Neural progenitor cell (in vitro differentiated cells): ENCODE data around the gene ABCC6. TPM values are rescaled to one million over a fixed set of nuclear protein-coding genes. Genes with fewer than 3 reads are reported as not detected.

Experiments used
- DNase-seq: peaks from one replicate; pipeline ENCODE4 v3.0.0-alpha.2; 2016; ENCODE audit warnings: low spot score
- H2AFZ ChIP-seq: fragments of 200-600 bp; sonication (generic); replicated peaks from 2 replicates; pipeline ENCODE4 v1.6.1; 2016; ENCODE audit warnings: antibody characterized with exemption
- H3F3A ChIP-seq: fragments of 200-600 bp; sonication (generic); 2 replicates; pipeline ENCODE4 v1.6.1; 2016; ENCODE audit warnings: antibody characterized with exemption, low read depth
- H3K27ac ChIP-seq: fragments of 200-600 bp; sonication (generic); 2 replicates; pipeline ENCODE4 v1.5.1; 2016; ENCODE audit warnings: mild to moderate bottlenecking
- H3K27me3 ChIP-seq: fragments of 200-600 bp; sonication (generic); 2 replicates; pipeline ENCODE4 v1.6.1; 2016; ENCODE audit warnings: mild to moderate bottlenecking, moderate library complexity
- H3K36me3 ChIP-seq: fragments of 200-600 bp; sonication (generic); 2 replicates; pipeline ENCODE4 v1.5.1; 2016
- H3K4me1 ChIP-seq: fragments of 200-600 bp; sonication (generic); 2 replicates; pipeline ENCODE4 v1.6.1; 2016; ENCODE audit warnings: mixed run types
- H3K4me2 ChIP-seq: fragments of 200-600 bp; sonication (generic); 2 replicates; pipeline ENCODE4 v1.6.1; 2016
- H3K4me3 ChIP-seq: fragments of 200-600 bp; sonication (generic); 2 replicates; pipeline ENCODE4 v1.5.1; 2016
- H3K79me2 ChIP-seq: fragments of 200-600 bp; sonication (generic); 2 replicates; pipeline ENCODE4 v1.6.1; 2016; ENCODE audit warnings: low read depth
- H3K9ac ChIP-seq: fragments of 200-600 bp; sonication (generic); 2 replicates; pipeline ENCODE4 v1.6.1; 2016
- H3K9me3 ChIP-seq: fragments of 200-600 bp; sonication (generic); 2 replicates; pipeline ENCODE4 v1.5.1; 2016; ENCODE audit warnings: low read depth
- H4K20me1 ChIP-seq: fragments of 200-600 bp; sonication (generic); 2 replicates; pipeline ENCODE4 v1.6.1; 2016; ENCODE audit warnings: low read depth
- H3K27ac Mint-ChIP-seq: 3 replicates; pipeline ENCODE4 v1.8.0; 2021; ENCODE audit warnings: mixed read lengths
- H3K27me3 Mint-ChIP-seq: 2 replicates; pipeline ENCODE4 v1.8.0; 2022; ENCODE audit warnings: low read depth, mild to moderate bottlenecking, inconsistent platforms, moderate library complexity, mixed read lengths; ENCODE audit not compliant: insufficient read depth
- H3K36me3 Mint-ChIP-seq: 3 replicates; pipeline ENCODE4 v1.8.0; 2021; ENCODE audit warnings: mixed read lengths
- H3K4me1 Mint-ChIP-seq: 3 replicates; pipeline ENCODE4 v1.8.0; 2021; ENCODE audit warnings: mixed read lengths
- H3K4me3 Mint-ChIP-seq: 3 replicates; pipeline ENCODE4 v1.8.0; 2021; ENCODE audit warnings: mild to moderate bottlenecking, moderate library complexity, mixed read lengths
- H3K9me3 Mint-ChIP-seq: 3 replicates; pipeline ENCODE4 v1.8.0; 2020; ENCODE audit warnings: mixed read lengths
- CTCF ChIP-seq: fragments of 200-600 bp; sonication (generic); IDR thresholded peaks from 2 replicates; pipeline ENCODE4 v1.5.1; 2017; ENCODE audit warnings: antibody characterized with exemption, mild to moderate bottlenecking
- EZH2 ChIP-seq: fragments of 200-600 bp; sonication (generic); IDR thresholded peaks from 2 replicates; pipeline ENCODE4 v1.6.1; 2017; ENCODE audit warnings: antibody characterized with exemption, mild to moderate bottlenecking, moderate library complexity
- EZH2phosphoT487 ChIP-seq: fragments of 200-600 bp; sonication (generic); IDR thresholded peaks from 2 replicates; pipeline ENCODE4 v1.6.1; 2017; ENCODE audit warnings: antibody characterized with exemption
- total RNA-seq: library from RNA; depleted of rRNA; stranded (reverse); fragments of >200 nt; gene quantifications from 2 replicates; pipeline ENCODE4 v1.2.3, GENCODE V29; 2015; ENCODE audit warnings: low replicate concordance

Gene ABCC6
- total RNA-seq, 1 donor from 2014 or later = 0.79 TPM

- Histone ChIP-seq H2AFZ (no peak overlapping the region), H3K79me2 (no peaks in the 10 kb centered on the region), H3K27me3 (no peaks in the 10 kb centered on the region), H4K20me1 (peaks cover 7% of the 10 kb centered on the region), H3K9me3 (no peaks in the 10 kb centered on the region), H3K27ac (no peak overlapping the region), H3K4me3 (no peak overlapping the region), H3K36me3 (no peaks in the 10 kb centered on the region), H3K4me1 (no peaks in the 10 kb centered on the region), H3K9ac (no peak overlapping the region), H3K4me2 (no peak overlapping the region), H3F3A (peaks cover 3% of the 10 kb centered on the region)
- no peak overlapping the region for H3K27ac Mint-ChIP-seq
- DNase-seq = no peak
- TF ChIP-seq EZH2 = no peak
- no peak for TF ChIP-seq CTCF
- TF ChIP-seq EZH2phosphoT487 = no peak
- H3K9me3 Mint-ChIP-seq = peaks cover 2% of the 10 kb centered on the region
- H3K36me3 Mint-ChIP-seq = peaks cover 16% of the 10 kb centered on the region
- H3K27me3 Mint-ChIP-seq = peaks cover 3% of the 10 kb centered on the region
- peaks cover 3% of the 10 kb centered on the region for H3K4me1 Mint-ChIP-seq
- no peak overlapping the region for H3K4me3 Mint-ChIP-seq
Measured at GRCh38 chr16:16099320-16099719, 124.0 kb downstream of the ABCC6 start.

Other genes starting within 250 kb of the ABCC6 start
- 18.1 and 29.2 TPM in 2 replicates for gene NOMO3, start 9.0 kb upstream of the ABCC6 start, total RNA-seq
- gene NPIPA7, start 155.6 kb upstream of the ABCC6 start, total RNA-seq = 5.6 and 5.9 TPM in 2 replicates